Panc1 (cell line): ENCODE data around the gene TMEM174. TPM values are rescaled to one million over a fixed set of nuclear protein-coding genes. Genes with fewer than 3 reads are reported as not detected.

Experiments
- ATAC-seq: fragments of 200-7000 bp; cut with Tn5 transposase; 2 replicates; pipeline ENCODE4 v1.9.1; 2020; ENCODE audit warnings: mild to moderate bottlenecking, moderate library complexity
- BruUV-seq: library from RNA; stranded (reverse); fragments of 400-500 nt; replicated peaks from 2 replicates; lab custom pipeline; 2021; lab: Mats Ljungman, UMichigan
- CTCF ChIA-PET: fragments of 300-600 bp; sonication (Branson Sonifier 250); formaldehyde crosslinking; loops from one replicate; lab custom pipeline; 2022; ENCODE audit warnings: antibody characterized with exemption; lab: Charles Lee
- POLR2A ChIA-PET: fragments of 300-600 bp; sonication (Branson Sonifier 250); formaldehyde crosslinking; loops from one replicate; lab custom pipeline; 2022; ENCODE audit warnings: antibody characterized with exemption; lab: Charles Lee
- DNase-seq: peaks from one replicate; pipeline ENCODE4 v3.0.0-alpha.2; 2010; ENCODE audit warnings: low read depth, low spot score
- H3K27ac ChIP-seq: 2 replicates; pipeline ENCODE4 v1.5.1; 2011; ENCODE audit warnings: mild to moderate bottlenecking, low read length, inconsistent platforms
- H3K27me3 ChIP-seq: fragments of 200-500 bp; sonication (Bioruptor generic); 2 replicates; pipeline ENCODE4 v1.6.0; 2014; ENCODE audit warnings: low read length, inconsistent platforms; ENCODE audit not compliant: control insufficient read depth, insufficient read depth
- H3K36me3 ChIP-seq: fragments of 200-500 bp; sonication (Bioruptor generic); 2 replicates; pipeline ENCODE4 v1.5.1; 2014; ENCODE audit warnings: inconsistent platforms, mild to moderate bottlenecking, low read length, moderate library complexity; ENCODE audit not compliant: control insufficient read depth, insufficient read depth
- H3K4me1 ChIP-seq: 2 replicates; pipeline ENCODE4 v1.5.1; 2011; ENCODE audit warnings: inconsistent platforms, mild to moderate bottlenecking, low read length, moderate library complexity; ENCODE audit not compliant: control insufficient read depth, insufficient read depth
- H3K4me3 ChIP-seq, 2 experiments: 2 replicates each; pipeline ENCODE4 v1.5.1; 2011 to 2012; ENCODE audit warnings: low read depth in 2 of 2, low read length in 2 of 2, mild to moderate bottlenecking in 2 of 2, inconsistent platforms in 1 of 2, moderate library complexity in 1 of 2
- H3K9me3 ChIP-seq: fragments of 200-500 bp; sonication (Bioruptor generic); 2 replicates; pipeline ENCODE4 v1.5.1; 2014; ENCODE audit warnings: low read depth, mild to moderate bottlenecking, inconsistent platforms, low read length, moderate library complexity; ENCODE audit not compliant: control insufficient read depth, insufficient read depth
- CTCF ChIP-seq: fragments of 450-650 bp; IDR thresholded peaks from 2 replicates; pipeline ENCODE4 v1.5.1; 2017; ENCODE audit warnings: mild to moderate bottlenecking
- POLR2AphosphoS5 ChIP-seq: IDR thresholded peaks from 2 replicates; pipeline ENCODE4 v1.6.1; 2012; ENCODE audit warnings: mild to moderate bottlenecking, low read depth, low read length, moderate library complexity
- REST ChIP-seq, 2 experiments: IDR thresholded peaks; 2 replicates each; pipeline ENCODE4 v1.6.1; 2011 to 2012; ENCODE audit warnings: low read depth in 2 of 2, control low read depth in 1 of 2, low read length in 1 of 2, mild to moderate bottlenecking in 1 of 2, moderate library complexity in 1 of 2; ENCODE audit not compliant: insufficient read depth in 1 of 2
- SIN3A ChIP-seq: IDR thresholded peaks from 2 replicates; pipeline ENCODE4 v1.6.1; 2012; ENCODE audit warnings: low read depth, mild to moderate bottlenecking, low read length, moderate library complexity, borderline replicate concordance; ENCODE audit not compliant: insufficient read depth
- TCF7L2 ChIP-seq: IDR thresholded peaks from 2 replicates; pipeline ENCODE4 v1.6.1; 2011; ENCODE audit warnings: mild to moderate bottlenecking, low read depth, low read length, inconsistent platforms
- in situ Hi-C: cut with HindIII; loops from 2 replicates; pipeline ENCODE4 v1.10.0; 2016; ENCODE audit warnings: low sequenced_read_pairs, low pct_unique_long_range_greater_than_20kb
- intact Hi-C: fragments of 100-400 bp; cut with micrococcal nuclease; formaldehyde crosslinking; loops from one replicate; pipeline ENCODE4 v1.10.0; 2022; ENCODE audit not compliant: unreplicated experiment
- total RNA-seq: library from RNA; stranded (reverse); gene quantifications from one replicate; pipeline ENCODE4 v1.2.1, GENCODE V29; 2021; ENCODE audit not compliant: unreplicated experiment

Gene TMEM174
- total RNA-seq, 1 experiment from 2014 or later: not detected

GRCh38 chr5:73192370-73192769 lies 19.4 kb downstream of the TMEM174 start:
- BruUV-seq: no TSS peak
- in situ Hi-C loops (no loop called here), intact Hi-C loops (no loop called here)
- Histone ChIP-seq H3K9me3 (no peaks in the 10 kb centered on the region), H3K27ac (no peak overlapping the region), H3K4me3 (no peak overlapping the region), H3K4me1 (no peaks in the 10 kb centered on the region), H3K36me3 (no peaks in the 10 kb centered on the region), H3K27me3 (no peaks in the 10 kb centered on the region)
- TF ChIP-seq CTCF (no peak), REST (IDR thresholded peaks at IDR 0.05; ENCODE audit: insufficient read depth in 1 of 2, low read depth in 2 of 2, low read length in 1 of 2) (no peak), POLR2AphosphoS5 (no peak), SIN3A (no peak), TCF7L2 (no peak)
- CTCF ChIA-PET: no interaction called here
- no peak for ATAC-seq
- POLR2A ChIA-PET: no interaction called here
- DNase-seq: no peak

GRCh38 chr5:73193592-73193991 lies 20.6 kb downstream of the TMEM174 start:
- Histone ChIP-seq H3K27me3 (no peaks in the 10 kb centered on the region), H3K4me3 (no peak overlapping the region), H3K36me3 (no peaks in the 10 kb centered on the region), H3K4me1 (no peaks in the 10 kb centered on the region), H3K9me3 (no peaks in the 10 kb centered on the region), H3K27ac (no peak overlapping the region)
- CTCF ChIA-PET: no interaction called here
- no TSS peak for BruUV-seq
- in situ Hi-C loops: no loop called here
- no peak for TF ChIP-seq SIN3A
- intact Hi-C loops: no loop called here
- POLR2A ChIA-PET: no interaction called here
- ATAC-seq: no peak
- no peak for DNase-seq

- no TSS peak for BruUV-seq
- ChIA-PET CTCF (no interaction called here), POLR2A (interaction anchor here (0.6 kb wide), 1 partner anchor 217 kb away, joined by 6 read pairs; no protein-coding TSS in a partner anchor)
- TF ChIP-seq POLR2AphosphoS5 (no peak), CTCF (no peak), SIN3A (no peak), REST (IDR thresholded peaks at IDR 0.05; ENCODE audit: insufficient read depth in 1 of 2, low read depth in 2 of 2, low read length in 1 of 2) (no peak)
- no peak overlapping the region for H3K27ac ChIP-seq
- H3K4me1 ChIP-seq: no peaks in the 10 kb centered on the region
- ATAC-seq: no peak
- in situ Hi-C loops: no loop called here
- no peaks in the 10 kb centered on the region for H3K27me3 ChIP-seq
- no peak for DNase-seq
- H3K4me3 ChIP-seq: no peak overlapping the region
- no peaks in the 10 kb centered on the region for H3K9me3 ChIP-seq
- intact Hi-C loops: no loop called here
- H3K36me3 ChIP-seq: no peaks in the 10 kb centered on the region
Measured at GRCh38 chr5:73196201-73196600, 23.2 kb downstream of the TMEM174 start.
